GM23338 (cell line): ENCODE results near the gene DNMT1. TPM values are rescaled to one million over a fixed set of nuclear protein-coding genes. Genes with fewer than 3 reads are reported as not detected.

ENCODE experiments used
- ATAC-seq: fragments of 200-7000 bp; cut with Tn5 transposase; 3 replicates; pipeline ENCODE4 v1.9.1; 2020
- DNase-seq: peaks from one replicate; pipeline ENCODE4 v3.0.0-alpha.2; 2015; ENCODE audit warnings: low spot score
- H2AFZ ChIP-seq: fragments of 200-600 bp; sonication (generic); 2 replicates; pipeline ENCODE4 v1.8.0; 2016; ENCODE audit warnings: antibody characterized with exemption, mild to moderate bottlenecking, moderate library complexity
- H3F3A ChIP-seq: fragments of 200-600 bp; sonication (generic); replicated peaks from 2 replicates; pipeline ENCODE4 v1.8.0; 2017; ENCODE audit warnings: antibody characterized with exemption, mixed run types, low read depth
- H3K27ac ChIP-seq: fragments of 200-600 bp; sonication (generic); 2 replicates; pipeline ENCODE4 v1.6.1; 2016; ENCODE audit warnings: low read depth
- H3K27me3 ChIP-seq: fragments of 200-600 bp; sonication (generic); 2 replicates; pipeline ENCODE4 v1.8.0; 2016; ENCODE audit warnings: mild to moderate bottlenecking, mixed run types, moderate library complexity; ENCODE audit not compliant: insufficient read depth
- H3K36me3 ChIP-seq: fragments of 200-600 bp; sonication (generic); 2 replicates; pipeline ENCODE4 v1.8.0; 2016; ENCODE audit warnings: mild to moderate bottlenecking; ENCODE audit not compliant: insufficient read depth
- H3K4me1 ChIP-seq: fragments of 200-600 bp; sonication (generic); 2 replicates; pipeline ENCODE4 v1.8.0; 2016; ENCODE audit warnings: mild to moderate bottlenecking, moderate library complexity; ENCODE audit not compliant: insufficient read depth
- H3K4me2 ChIP-seq: fragments of 200-600 bp; sonication (generic); 2 replicates; pipeline ENCODE4 v1.7.1; 2017; ENCODE audit warnings: mixed run types
- H3K4me3 ChIP-seq: fragments of 200-600 bp; sonication (generic); 2 replicates; pipeline ENCODE4 v1.6.1; 2016; ENCODE audit warnings: mixed run types
- H3K79me2 ChIP-seq: fragments of 200-600 bp; sonication (generic); replicated peaks from 2 replicates; pipeline ENCODE4 v1.8.0; 2017; ENCODE audit warnings: mild to moderate bottlenecking; ENCODE audit not compliant: insufficient read depth
- H3K9me2 ChIP-seq: fragments of 200-600 bp; sonication (generic); 2 replicates; pipeline ENCODE4 v1.8.0; 2017; ENCODE audit not compliant: insufficient read depth
- H4K20me1 ChIP-seq: fragments of 200-600 bp; sonication (generic); replicated peaks from 2 replicates; pipeline ENCODE4 v1.8.0; 2017; ENCODE audit warnings: mild to moderate bottlenecking; ENCODE audit not compliant: insufficient read depth
- H3K27ac Mint-ChIP-seq: 2 replicates; pipeline ENCODE4 v1.8.0; 2020; ENCODE audit warnings: inconsistent platforms, mild to moderate bottlenecking, moderate library complexity, mixed read lengths
- H3K27me3 Mint-ChIP-seq: 3 replicates; pipeline ENCODE4 v1.8.0; 2022; ENCODE audit warnings: low read depth, mild to moderate bottlenecking, moderate library complexity, mixed read lengths, inconsistent platforms; ENCODE audit not compliant: insufficient read depth, poor library complexity
- H3K36me3 Mint-ChIP-seq: 3 replicates; pipeline ENCODE4 v1.8.0; 2021; ENCODE audit warnings: low read depth, mild to moderate bottlenecking, inconsistent platforms, moderate library complexity, mixed read lengths
- H3K4me1 Mint-ChIP-seq: 3 replicates; pipeline ENCODE4 v1.8.0; 2020; ENCODE audit warnings: mild to moderate bottlenecking, inconsistent platforms, mixed read lengths
- H3K4me3 Mint-ChIP-seq: 3 replicates; pipeline ENCODE4 v1.8.0; 2021; ENCODE audit warnings: moderate library complexity, mild to moderate bottlenecking, inconsistent platforms, mixed read lengths
- H3K9me3 Mint-ChIP-seq: 3 replicates; pipeline ENCODE4 v1.8.0; 2020; ENCODE audit warnings: moderate library complexity, mild to moderate bottlenecking, inconsistent platforms, mixed read lengths
- CREB1 ChIP-seq: fragments of 250-450 bp; sonication (Bioruptor Pico); IDR thresholded peaks from 2 replicates; pipeline ENCODE4 v1.5.0; 2020; ENCODE audit warnings: low read depth, mild to moderate bottlenecking, moderate library complexity
- CTCF ChIP-seq, 2 experiments: fragments of 200-600 bp in 1 of 2; sonication (generic) in 1 of 2; conservative IDR thresholded peaks; 2 replicates each; pipeline versions ENCODE4 v1.5.1 to v1.6.1; 2016 to 2017; ENCODE audit warnings: antibody characterized with exemption in 2 of 2, low read depth in 2 of 2, mild to moderate bottlenecking in 2 of 2, moderate library complexity in 1 of 2
- ETS1 ChIP-seq: IDR thresholded peaks from 2 replicates; pipeline ENCODE4 v1.6.1; 2016; ENCODE audit warnings: antibody characterized with exemption
- EZH2 ChIP-seq: fragments of 200-600 bp; sonication (generic); IDR thresholded peaks from one replicate; pipeline ENCODE4 v1.8.0; 2017; ENCODE audit warnings: antibody characterized with exemption, mild to moderate bottlenecking, low read depth; ENCODE audit not compliant: unreplicated experiment
- EZH2phosphoT487 ChIP-seq: fragments of 200-600 bp; sonication (generic); IDR thresholded peaks from one replicate; pipeline ENCODE4 v1.8.1; 2018; ENCODE audit warnings: antibody characterized with exemption; ENCODE audit not compliant: unreplicated experiment
- JUNB ChIP-seq: IDR thresholded peaks from one replicate; pipeline ENCODE4 v1.6.1; 2016; ENCODE audit warnings: antibody characterized with exemption; ENCODE audit not compliant: unreplicated experiment
- NANOG ChIP-seq: IDR thresholded peaks from 2 replicates; pipeline ENCODE4 v1.6.1; 2016; ENCODE audit warnings: antibody characterized with exemption, borderline replicate concordance
- POLR2AphosphoS5 ChIP-seq: IDR thresholded peaks from 2 replicates; pipeline ENCODE4 v1.6.1; 2016; ENCODE audit warnings: antibody characterized with exemption, low read depth
- REST ChIP-seq: IDR thresholded peaks from one replicate; pipeline ENCODE4 v1.6.1; 2018; ENCODE audit warnings: antibody characterized with exemption; ENCODE audit not compliant: unreplicated experiment
- STAT1 ChIP-seq: IDR thresholded peaks from one replicate; pipeline ENCODE4 v1.6.1; 2016; ENCODE audit warnings: antibody characterized with exemption; ENCODE audit not compliant: unreplicated experiment
- ZNF114 ChIP-seq: fragments of 250-450 bp; sonication (Bioruptor Pico); IDR thresholded peaks from 2 replicates; pipeline ENCODE4 v1.5.0; 2020; ENCODE audit warnings: mild to moderate bottlenecking, moderate library complexity
- ZNF331 ChIP-seq: fragments of 250-450 bp; sonication (Bioruptor Pico); IDR thresholded peaks from 2 replicates; pipeline ENCODE4 v1.5.0; 2020; ENCODE audit warnings: low read depth, mild to moderate bottlenecking, moderate library complexity
- ZNF462 ChIP-seq: fragments of 250-450 bp; sonication (Bioruptor Pico); IDR thresholded peaks from 2 replicates; pipeline ENCODE4 v1.5.0; 2020; ENCODE audit warnings: mild to moderate bottlenecking, moderate library complexity
- polyA plus RNA-seq: library from polyadenylated mRNA; unstranded; fragments of >200 nt; fragmentation: Nextera tagmentation; extraction: Ambion mirVana; gene quantifications from 2 replicates; pipeline ENCODE4 v1.2.1, GENCODE V29; 2016
- total RNA-seq: library from RNA; depleted of rRNA; stranded (reverse); fragments of >200 nt; shearing (Covaris generic); gene quantifications from 2 replicates; pipeline ENCODE4 v1.2.3, GENCODE V29; 2014

DNMT1 gene
- total and polyA plus RNA-seq, 2 experiments from 2014 or later, result 238 to 589 TPM

GRCh38 chr19:10173527-10173926 is 21.2 kb downstream of the DNMT1 start:
- Histone ChIP-seq H3K4me3 (no peak overlapping the region), H3K27me3 (no peaks in the 10 kb centered on the region), H4K20me1 (peaks cover 17% of the 10 kb centered on the region), H3K4me2 (no peak overlapping the region), H3K79me2 (peaks cover 4% of the 10 kb centered on the region; the same call in 1 of the 2 replicates), H3K9me2 (no peaks in the 10 kb centered on the region), H2AFZ (no peak overlapping the region), H3F3A (no peaks in the 10 kb centered on the region), H3K36me3 (peaks cover 76% of the 10 kb centered on the region), H3K4me1 (no peaks in the 10 kb centered on the region), H3K27ac (no peak overlapping the region)
- Mint-ChIP-seq H3K4me3 (no peak overlapping the region), H3K27ac (no peak overlapping the region), H3K27me3 (peaks cover 2% of the 10 kb centered on the region), H3K9me3 (no peaks in the 10 kb centered on the region), H3K4me1 (no peaks in the 10 kb centered on the region; the same call in 2 of the 3 replicates), H3K36me3 (peaks cover 80% of the 10 kb centered on the region)
- DNase-seq, result no peak
- ATAC-seq, result no peak
- TF ChIP-seq NANOG (no peak), CTCF (conservative IDR thresholded peaks at IDR 0.05; ENCODE audit: low read depth in 2 of 2) (no peak), JUNB (no peak), REST (no peak), ZNF331 (CRISPR knock-in tag) (no peak), EZH2 (no peak), ETS1 (no peak), ZNF462 (CRISPR knock-in tag) (no peak), CREB1 (no peak), EZH2phosphoT487 (no peak), ZNF114 (CRISPR knock-in tag) (no peak), POLR2AphosphoS5 (no peak), STAT1 (no peak)
